GM19238 (cell line): ENCODE measurements around the gene EZR.
"Not testable (repeated sequence)": the region's sequence is repeated elsewhere in the genome, so short reads cannot be mapped to it uniquely, and the experiment has no call there.

Experiments
- DNase-seq: peaks from one replicate; pipeline ENCODE4 v3.0.0; 2011; ENCODE audit warnings: low spot score; ENCODE audit not compliant: insufficient read length

Gene EZR

DNA sequence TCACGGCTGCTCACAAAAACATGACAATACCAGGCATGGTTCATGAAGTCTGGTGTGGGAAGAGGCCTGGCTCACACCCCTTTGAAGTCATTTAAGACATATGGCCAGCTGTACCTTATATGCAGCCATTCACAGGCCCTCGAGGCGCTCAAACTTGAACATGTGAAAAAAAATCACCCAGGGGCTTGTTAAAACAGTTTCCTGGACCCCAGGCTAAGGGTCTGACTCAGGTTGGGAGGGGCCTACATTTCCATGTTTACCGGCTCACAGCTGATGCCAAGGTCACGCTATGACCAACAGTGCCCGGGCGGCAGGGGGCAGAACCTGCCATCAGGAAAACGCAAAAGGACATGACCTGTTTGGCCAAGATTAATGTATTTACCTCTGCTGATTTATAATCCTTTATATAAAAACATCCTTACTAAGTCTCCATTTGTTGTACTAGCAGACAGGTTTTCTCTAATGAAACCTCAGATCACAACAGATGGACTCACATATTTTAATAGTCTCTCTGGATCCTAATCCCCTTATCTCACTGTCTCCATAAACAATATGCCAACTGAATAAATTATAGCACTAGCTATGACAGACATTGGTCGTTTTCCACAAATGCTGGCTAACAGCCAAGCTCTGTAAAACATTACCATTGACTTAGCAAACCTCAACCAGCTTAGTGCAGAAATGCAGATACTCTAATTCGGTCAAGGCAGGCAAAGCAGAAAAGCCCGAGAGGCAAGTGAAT lies 19.9 kb downstream of the EZR start:
- no peak for DNase-seq

DNA sequence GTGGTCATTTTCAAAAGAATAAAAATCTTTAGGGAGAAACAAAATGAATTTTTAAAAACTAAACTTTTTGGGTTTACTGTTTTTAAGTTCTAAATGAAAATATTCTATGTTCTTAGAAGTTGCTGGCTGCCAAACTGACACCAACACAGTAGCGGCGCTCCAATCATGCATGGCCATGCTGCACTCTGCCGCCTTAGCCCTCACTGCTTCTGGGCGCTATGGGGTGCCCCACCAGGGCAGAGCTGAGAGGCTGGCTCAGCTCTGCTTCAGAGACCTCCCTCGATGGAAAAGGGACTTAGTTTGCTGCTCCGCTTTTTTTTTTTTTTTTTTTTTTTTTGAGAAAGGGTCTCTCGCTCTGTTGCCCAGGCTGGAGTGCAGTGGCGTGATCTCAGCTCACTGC lies 20.9 kb downstream of the EZR start:
- no peak for DNase-seq

DNA sequence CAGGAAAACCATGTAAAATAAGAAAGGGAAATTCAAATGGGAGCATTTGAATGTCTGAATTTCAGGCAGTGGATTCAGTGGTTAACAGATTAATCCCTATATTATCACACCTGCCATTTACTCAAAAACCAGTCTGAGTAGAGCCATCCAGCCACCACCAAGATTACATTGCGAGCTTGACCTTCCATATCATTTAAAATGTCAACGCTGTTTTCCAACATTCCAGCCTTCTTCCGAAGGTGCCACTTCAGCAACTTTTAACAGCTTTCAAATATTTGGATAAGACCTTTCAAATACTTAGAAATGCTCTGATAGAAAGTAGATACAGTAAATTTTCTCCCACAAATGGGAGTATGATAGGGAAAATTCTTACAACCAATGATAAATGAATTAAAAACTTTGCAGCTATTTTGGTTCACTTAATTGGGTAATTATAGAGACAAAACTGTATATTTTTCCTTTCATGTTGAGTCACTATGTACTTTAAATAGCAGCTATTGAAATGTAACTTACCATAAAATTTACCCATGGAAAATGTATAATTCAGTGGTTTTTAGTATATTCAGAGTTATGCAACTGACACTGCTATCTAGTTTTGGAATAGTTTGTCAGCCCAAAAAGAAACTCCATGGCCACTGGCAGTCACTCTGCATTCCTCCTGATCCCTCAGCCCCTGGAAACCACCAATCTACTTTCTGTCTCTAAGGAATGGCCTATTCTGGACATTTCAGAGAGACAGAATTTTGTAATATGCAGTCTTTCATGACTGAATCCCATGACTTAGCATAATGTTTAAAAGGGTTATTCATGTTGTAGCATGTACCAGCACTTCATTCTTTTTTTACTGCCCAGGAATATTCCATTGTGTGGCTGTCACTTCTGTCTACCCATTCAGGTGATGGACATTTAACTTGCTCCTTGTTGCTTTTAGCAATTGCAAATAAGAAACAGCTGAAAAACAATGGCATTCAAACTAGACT lies 21.5 kb downstream of the EZR start:
- DNase-seq: no peak

DNA sequence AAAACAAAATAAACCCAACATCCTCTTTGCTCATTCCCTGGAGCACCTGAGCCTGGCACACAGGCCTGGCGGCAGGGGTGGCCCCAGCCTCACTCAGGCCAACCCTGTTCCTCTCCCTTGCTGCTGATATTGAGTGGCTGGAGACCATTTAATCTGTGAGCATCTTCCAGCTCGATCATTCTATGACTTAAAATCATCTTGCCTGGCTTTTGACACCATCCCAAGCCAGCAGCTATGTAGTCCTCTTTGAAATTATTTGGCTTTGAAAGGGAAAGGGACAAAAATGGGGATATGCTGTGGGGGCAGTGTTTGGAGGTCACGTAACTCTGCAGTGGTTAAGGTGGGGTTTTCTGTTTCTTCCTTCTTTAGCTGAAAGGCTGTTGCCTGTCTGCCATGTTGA lies 22.8 kb downstream of the EZR start:
- no peak for DNase-seq

DNA sequence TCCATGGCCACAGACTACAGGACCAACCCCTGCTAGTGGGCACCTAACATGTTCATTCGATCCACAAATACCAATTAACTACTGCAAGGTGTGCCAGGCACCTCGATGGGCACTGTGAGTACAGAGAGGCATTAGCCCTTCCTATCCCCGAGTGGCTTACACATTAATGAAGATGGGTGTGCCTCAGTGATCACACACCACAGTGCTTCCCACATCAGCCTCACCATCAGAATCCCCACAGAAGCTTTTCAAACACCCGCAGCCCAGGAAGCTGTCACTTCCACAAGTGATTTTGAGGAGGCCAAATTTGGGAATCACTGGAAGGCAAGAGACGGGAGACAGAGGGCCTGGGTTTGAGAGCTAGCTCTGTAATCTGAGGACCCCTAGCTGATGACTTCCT lies 23.7 kb downstream of the EZR start:
- no peak for DNase-seq

DNA sequence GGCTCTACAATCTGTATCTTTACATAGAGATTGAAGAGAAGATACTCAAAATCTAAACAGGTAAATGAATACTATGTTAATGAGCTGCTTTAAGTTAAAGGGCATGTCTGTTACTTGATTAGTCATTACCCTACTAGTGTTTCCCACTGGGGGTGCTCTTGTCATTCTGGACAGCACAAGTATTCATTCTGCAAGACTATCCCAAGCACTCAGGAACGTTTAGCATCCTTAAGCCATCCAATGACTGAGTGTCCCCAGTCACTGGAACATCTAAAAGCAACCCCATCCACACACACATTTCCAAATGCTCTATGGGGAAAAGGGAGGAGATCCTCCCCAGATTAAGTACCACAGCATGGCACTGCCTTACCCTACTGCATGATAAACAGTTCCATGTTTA lies 25.7 kb downstream of the EZR start:
- DNase-seq: peak; percentile 19

DNA sequence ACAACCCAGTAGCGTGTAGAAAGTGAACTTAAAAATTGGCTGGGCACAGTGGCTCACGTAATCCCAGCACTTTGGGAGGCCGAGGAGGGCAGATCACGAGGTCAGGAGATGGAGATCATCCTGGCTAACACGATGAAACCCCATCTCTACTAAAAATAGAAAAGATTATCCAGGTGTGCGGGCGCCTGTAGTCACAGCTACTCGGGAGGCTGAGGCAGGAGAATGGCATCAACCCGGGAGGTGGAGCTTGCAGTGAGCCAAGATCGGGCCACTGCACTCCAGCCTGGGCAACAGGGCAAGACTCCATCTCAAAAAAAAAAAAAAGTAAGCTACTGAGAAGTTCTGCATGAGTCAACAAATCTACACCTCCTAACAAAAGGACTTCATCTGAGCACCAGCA lies 26.7 kb downstream of the EZR start:
- DNase-seq: not testable (repeated sequence)

DNA sequence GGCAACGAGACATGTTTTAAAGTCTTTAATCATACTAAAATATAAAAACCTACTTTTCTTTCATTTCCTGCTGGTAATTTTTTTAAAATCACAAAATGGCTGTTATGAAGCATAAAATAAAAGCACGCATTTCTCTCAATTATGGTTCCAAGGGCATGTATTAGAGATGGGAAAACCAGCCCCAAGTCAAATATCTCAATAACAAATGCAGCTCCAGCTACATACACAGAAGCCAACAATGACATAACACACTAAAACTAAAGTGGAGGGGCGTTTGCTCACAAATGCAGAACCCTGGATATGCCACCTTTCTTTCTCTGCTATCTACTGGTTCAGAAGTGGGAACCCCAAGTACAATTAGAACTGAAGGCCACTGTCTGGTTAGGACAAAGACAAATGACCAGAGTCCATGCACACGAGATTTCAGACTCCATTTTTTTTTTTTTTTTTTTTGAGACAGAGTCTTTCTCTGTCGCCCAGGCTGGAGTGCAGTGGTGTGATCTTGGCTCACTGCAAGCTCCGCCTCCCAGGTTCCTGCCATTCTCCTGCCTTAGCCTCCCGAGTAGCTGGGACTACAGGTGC lies 27.8 kb downstream of the EZR start:
- no peak for DNase-seq

DNA sequence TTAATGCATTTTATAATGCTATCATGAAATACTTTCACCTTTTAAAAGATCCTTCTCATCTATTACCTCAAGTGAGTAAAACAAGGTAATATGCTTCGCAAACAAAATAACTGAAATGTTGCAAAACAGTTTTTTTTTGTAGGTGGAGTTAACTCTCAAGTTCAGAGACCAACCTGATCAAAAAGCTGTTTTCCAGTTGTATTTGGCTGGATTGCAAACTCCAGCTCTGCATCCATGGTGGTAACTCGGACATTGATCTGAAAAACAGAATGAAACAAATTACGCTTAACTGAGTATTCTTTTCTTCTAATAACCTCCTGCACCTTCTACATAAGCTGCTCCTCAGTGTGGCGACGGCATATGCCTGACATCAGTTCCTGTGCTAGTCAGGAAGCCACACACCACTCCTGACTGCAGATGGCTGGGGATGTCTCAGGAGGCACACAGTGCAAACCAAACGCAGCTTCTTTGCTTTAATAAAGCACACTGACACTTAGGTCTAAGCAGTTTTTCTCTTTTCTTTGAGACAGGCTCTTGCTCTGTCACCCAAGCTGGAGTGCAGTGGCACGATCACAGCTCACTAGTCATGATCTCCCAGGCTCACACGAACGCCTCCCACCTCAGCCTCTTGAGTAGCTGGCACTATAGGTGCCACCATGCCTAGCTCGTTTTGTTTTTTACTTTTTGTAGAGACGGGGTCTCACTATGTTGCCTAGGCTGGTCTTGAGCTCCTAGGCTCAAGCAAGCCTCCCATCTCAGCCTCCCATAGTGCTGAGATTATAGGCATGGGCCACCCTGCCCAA lies 29.9 kb downstream of the EZR start:
- DNase-seq: peak; percentile 27

DNA sequence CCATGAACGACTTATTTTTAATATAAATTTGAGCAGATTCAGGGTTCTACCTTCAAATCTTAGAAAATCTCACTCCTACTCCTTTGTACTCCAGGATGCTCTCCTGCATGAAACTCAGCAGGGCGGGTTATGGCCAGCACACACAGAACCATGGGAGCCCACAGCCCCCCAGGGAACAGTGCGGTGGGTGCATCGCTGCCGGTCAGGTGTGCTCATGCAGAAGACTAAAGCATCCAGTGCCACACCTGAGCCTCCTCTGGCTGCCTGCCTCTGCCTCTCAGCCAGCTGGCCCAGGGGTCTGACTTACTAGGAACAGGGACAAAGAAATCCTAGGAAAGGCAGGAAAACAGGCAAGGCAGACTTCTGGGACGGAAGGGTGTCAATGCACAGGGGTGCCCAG lies 31.8 kb downstream of the EZR start:
- DNase-seq: no peak

DNA sequence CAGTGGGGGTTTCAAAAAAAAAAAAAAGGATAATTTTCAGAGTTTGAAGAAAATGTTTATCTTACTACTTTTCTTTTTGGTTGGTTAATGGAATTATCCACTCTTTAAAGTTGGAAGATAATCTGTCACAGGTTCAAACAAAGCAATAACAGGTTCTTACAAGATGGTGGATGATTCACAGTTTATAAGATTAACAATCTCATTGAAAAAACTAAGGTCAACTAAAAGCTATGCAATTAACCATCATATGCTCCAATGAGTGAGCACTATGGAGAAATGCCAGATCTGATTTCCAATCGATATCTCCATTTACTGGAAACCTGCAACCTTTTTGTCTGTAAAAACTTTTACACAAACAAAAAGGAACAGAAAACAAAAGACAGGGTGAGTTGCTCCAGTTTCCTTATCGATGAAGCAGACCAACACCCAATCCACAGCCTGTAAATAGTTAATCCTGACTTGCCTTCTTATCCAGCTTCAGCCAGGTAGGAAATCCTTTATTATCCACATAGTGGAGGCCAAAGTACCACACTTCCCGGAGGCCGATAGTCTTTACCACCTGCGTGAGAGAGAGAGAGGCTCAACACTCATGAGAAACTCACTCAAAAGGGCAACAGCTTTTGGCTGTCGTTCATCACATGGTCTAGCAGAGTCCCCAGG lies 32.4 kb downstream of the EZR start:
- no peak for DNase-seq

DNA sequence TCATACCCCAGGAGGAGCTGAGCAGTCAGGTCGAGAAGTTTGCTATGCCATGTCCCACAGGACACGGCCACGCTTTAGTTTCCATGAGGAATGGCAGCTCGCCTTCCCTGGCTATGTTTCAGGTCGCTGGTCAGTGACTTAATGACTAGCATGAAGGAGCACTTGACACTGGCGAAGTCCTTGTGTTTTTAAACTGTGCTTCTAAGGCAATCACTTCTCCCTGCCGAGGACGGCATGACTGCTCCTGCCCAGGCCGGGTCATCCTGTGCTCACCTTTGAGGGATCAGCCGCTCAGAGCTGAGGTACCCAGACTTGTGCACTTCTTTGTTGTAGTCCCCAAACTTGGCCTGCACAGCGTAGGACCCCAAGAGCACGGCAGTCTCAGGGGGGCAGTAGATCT lies 34.1 kb downstream of the EZR start:
- no peak for DNase-seq

DNA sequence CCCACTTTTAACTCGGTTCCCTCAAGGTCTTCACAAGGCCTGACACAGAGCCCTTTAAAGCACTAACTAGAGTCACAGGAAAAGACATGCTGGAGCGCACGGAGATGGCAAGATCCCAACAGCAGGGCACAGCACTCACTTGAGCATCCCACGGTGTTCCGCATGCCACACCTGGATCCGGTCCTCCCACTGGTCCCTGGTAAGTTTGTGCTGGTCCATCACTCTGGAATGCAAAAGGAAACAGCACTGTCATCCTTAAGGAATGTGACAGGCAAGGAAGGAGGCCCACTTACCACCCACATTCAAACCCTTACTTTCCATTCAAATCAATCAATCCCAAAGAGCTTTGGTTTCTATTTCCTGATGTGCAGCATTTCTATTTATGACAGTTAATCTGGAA lies 34.7 kb downstream of the EZR start:
- DNase-seq: no peak

DNA sequence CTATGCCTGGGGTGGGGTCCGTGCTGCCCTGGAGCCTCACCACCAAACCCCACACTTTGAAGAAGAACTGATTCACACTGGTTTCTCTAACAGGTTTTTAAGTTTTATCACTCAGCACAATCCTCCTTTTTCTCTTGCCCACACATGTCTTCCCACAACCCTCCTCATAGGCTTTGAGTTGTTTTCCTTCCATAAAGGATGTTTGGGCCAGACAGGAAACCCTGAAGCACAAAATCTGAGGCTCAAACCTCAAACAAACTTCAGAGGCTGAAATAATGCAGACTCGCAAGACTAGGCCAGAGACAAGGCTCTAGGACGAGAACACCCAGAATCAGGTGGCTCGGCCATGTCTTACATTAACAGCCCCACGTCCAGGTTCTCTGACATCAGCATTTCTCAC lies 35.3 kb downstream of the EZR start:
- no peak for DNase-seq

DNA sequence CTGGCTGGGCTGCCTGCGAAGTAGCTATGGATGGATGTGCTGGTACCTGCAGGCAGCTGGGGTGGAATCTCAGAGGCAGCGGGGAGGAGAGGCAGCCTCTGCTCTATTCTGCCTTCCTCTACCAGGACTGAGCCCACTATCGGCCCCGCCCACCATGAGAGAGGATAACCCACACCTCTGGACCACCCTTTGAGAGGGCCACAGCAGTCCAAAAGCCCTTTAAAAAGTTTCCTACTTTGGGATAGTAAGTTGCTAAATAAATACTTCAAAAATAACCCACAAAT lies 36.1 kb downstream of the EZR start:
- no peak for DNase-seq

DNA sequence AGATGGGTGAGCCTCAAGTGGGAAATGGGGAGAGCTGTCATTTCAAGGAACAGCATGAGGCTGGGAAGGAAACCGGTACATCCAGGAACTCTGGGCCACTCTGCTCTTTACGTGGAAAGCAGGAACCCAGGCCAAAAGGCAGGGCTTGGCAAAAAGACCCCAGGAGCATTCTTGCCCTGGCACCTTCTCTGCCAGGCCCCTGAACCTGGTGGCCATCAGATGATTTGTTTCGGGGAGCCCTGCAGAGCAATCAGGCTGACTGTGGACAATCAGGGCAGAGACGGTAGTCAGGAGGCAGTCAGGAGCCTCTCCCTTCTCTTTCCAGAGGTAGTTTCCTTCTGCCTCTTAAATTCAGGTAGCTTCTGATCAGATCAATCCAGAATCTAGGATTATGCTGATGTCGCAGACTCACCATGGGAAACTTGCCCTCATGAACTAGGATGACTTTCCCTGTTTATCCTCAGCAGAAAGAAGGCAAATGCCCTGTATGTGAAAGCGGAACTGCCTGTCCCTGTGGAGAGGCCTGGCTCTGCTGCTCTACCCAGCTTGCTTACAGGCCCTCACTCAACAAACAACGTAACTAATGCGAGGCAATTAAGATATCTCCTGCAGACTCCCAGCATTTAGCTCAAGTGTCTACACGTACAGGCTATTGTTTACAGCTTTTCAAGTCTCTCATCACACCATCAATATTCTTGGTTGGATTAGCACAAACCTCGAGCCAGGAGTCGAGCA lies 36.6 kb downstream of the EZR start:
- no peak for DNase-seq

DNA sequence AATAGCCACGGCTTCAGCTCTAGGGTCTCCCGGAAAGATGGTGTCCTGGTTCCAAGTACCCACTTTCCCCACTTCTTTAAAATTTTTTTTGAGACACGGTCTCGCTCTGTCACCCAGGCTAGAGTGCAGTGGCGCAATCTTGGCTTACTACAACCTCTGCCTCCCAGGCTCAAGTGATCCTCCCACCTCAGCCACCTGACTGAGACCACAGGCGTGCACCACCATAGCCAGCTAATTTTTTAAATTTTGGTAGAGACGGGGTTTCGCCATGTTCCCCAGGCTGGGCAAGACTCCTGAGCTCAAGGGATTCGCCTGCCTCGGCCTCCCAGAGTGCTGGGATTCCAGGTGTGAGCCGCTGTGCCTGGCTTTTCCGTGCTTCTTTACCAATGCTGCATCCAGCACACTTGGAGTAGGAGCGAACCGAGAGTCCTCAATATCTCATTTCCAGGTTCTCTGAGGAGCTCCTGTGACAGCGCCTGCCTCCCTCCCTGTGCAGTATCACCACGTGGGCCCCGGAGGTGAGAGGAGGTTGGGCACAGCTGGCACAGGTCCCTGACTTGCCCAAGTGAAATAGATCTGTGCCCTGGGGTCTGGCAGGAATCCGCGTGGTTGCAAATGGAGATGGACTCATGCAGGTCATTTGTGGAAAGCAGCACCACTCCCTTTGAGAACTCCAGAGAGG lies 37.3 kb downstream of the EZR start:
- DNase-seq: no peak

DNA sequence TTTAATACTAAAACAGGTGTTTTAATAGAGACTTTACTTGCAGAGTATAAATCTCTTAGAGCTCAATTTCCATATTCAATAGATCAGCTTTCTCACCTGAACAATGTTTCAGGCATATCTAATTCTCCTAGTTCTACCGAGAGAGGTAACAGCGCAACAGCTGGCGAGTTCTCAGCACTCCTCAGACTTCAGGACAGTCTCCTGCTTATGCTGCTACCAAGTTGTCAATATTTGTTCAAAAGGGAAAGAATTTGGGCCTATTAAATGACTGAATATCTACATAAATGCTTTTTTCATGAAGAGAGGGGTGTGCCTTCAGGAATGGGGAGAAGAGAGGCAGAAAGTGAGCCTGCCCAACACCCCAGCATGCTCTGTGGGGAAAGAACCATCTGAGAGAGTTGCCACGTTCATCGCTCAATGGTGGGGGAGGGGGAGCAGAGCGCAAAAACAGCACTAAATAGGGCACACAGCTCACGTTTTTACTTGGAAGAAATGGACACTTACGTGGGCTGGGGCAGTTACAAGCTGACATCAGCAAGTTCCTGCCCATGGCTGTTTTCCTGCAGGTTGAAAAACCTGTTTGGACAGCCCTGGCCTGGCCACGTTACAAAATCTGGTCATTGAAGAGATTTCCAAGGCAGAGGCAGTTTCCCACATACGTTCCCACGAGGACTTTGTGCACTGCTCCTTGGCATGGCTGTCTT lies 38.0 kb downstream of the EZR start:
- no peak for DNase-seq

DNA sequence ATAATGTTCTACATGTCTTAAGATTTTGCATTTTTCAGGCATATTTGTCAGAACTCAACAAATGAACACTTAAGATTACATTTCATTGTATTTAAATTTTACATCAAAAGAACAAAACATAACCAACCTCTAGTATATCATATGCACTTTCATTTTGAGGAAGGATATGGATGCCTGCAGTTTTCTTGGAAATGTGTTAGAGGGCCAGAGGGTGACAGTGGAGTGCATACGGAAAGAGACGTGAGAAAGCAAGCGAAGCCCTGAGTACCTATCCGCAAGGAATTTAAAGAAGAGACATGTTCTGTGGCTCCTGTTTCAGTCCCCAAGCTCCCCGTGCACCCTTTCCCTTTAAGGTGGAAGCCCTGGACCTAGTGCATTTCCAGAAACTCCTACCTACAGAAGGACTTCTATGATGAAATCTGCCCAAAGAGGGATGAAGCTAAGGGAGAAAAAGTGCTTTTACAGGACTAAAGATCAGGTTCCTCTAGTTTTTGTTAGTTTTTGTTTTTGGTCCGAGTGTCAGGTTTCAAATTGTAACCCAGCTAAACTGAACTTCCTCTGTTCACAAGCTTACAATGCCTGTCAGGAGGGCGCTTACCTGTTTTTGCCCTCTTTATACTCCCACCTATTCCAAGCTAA lies 38.8 kb downstream of the EZR start:
- DNase-seq: no peak
